ENCODE data around the gene TUBB2A.

GRCh38 chr6:3117912-3118352, 39.4 kb downstream of the TUBB2A start:
- no peak for TF ChIP-seq POLR2AphosphoS5 (IDR thresholded peaks at IDR 0.05)
- TF ChIP-seq, protein P1, sequence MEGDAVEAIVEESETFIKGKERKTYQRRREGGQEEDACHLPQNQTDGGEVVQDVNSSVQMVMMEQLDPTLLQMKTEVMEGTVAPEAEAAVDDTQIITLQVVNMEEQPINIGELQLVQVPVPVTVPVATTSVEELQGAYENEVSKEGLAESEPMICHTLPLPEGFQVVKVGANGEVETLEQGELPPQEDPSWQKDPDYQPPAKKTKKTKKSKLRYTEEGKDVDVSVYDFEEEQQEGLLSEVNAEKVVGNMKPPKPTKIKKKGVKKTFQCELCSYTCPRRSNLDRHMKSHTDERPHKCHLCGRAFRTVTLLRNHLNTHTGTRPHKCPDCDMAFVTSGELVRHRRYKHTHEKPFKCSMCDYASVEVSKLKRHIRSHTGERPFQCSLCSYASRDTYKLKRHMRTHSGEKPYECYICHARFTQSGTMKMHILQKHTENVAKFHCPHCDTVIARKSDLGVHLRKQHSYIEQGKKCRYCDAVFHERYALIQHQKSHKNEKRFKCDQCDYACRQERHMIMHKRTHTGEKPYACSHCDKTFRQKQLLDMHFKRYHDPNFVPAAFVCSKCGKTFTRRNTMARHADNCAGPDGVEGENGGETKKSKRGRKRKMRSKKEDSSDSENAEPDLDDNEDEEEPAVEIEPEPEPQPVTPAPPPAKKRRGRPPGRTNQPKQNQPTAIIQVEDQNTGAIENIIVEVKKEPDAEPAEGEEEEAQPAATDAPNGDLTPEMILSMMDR (IDR thresholded peaks at IDR 0.05): no peak
- no peak for TF ChIP-seq POLR2A (IDR thresholded peaks at IDR 0.05; ENCODE audit: low read depth)
- no peak for TF ChIP-seq EP300 (IDR thresholded peaks at IDR 0.05)
